Measurements from ENCODE around the gene NDUFV1. TPM values are rescaled to one million over a fixed set of nuclear protein-coding genes. Genes with fewer than 3 reads are reported as not detected.
"Not testable (repeated sequence)": the region's sequence is repeated elsewhere in the genome, so short reads cannot be mapped to it uniquely, and the experiment has no call there.

Gene NDUFV1
- total and polyA plus RNA-seq, 9 of the 15 experiments (the other 6 are each of a cell fraction or from before 2014, with no cell fraction given): 10.8 to 423 (median 209) TPM

GRCh38 chr11:67657300-67657699 is 50.6 kb downstream of the NDUFV1 start:
- H3K9ac ChIP-seq (ENCODE audit: insufficient read depth in 1 of 2, low read depth in 2 of 2, low read length in 2 of 2): no peak overlapping the region
- DNase-seq (ENCODE audit: extremely low read depth in 1 of 4, low spot score in 3 of 4): no peak
- no peak overlapping the region for H2AFZ ChIP-seq (ENCODE audit: low read depth, low read length)
- CTCF ChIA-PET (ENCODE audit: low intra/inter-chr PET ratio): no interaction called here
- no peaks in the 10 kb centered on the region for H3K9me3 ChIP-seq (replicated peaks; ENCODE audit: control insufficient read depth, insufficient read depth, low read depth, low read length)
- intact Hi-C loops (cut with micrococcal nuclease): loop anchor here (5.0 kb wide), 1 partner anchor 80 kb away; no protein-coding TSS in a partner anchor
- POLR2A ChIA-PET: no interaction called here
- no peak overlapping the region for H3K4me3 ChIP-seq
- H3K27ac ChIP-seq (ENCODE audit: extremely low read depth, low read depth, low read length): no peak overlapping the region
- BruUV-seq (replicated peaks): no TSS peak
- H3K4me2 ChIP-seq (ENCODE audit: insufficient read depth, low read length): no peak overlapping the region
- no peak for FAIRE-seq
- no peaks in the 10 kb centered on the region for H3K36me3 ChIP-seq (ENCODE audit: control insufficient read depth, insufficient read depth, low read length)
- H3K27me3 ChIP-seq (ENCODE audit: control insufficient read depth in 2 of 2, insufficient read depth in 2 of 2, low read length in 2 of 2): peaks cover under 1 to 12% of the 10 kb centered on the region in 2 experiments; a peak in 3 of 5 replicates
- H3K9me1 ChIP-seq (ENCODE audit: control insufficient read depth, insufficient read depth, low read length): no peaks in the 10 kb centered on the region
- WGBS (ENCODE audit: insufficient coverage, low coverage, missing lambda C conversion rate): 0% methylated on average over 3 of the region's 3 CpGs
- H3K4me1 ChIP-seq (replicated peaks in 1 of 2; ENCODE audit: control insufficient read depth in 2 of 2, insufficient read depth in 2 of 2, low read length in 2 of 2): no peaks in the 10 kb centered on the region
- H4K20me1 ChIP-seq (replicated peaks; ENCODE audit: control insufficient read depth, insufficient read depth, low read length): no peaks in the 10 kb centered on the region
- H3K79me2 ChIP-seq (ENCODE audit: control insufficient read depth, insufficient read depth, low read length): no peaks in the 10 kb centered on the region
- ATAC-seq: no peak
- in situ Hi-C loops (cut with MboI): no loop called here
- TF ChIP-seq ZNF282 (CRISPR knock-in tag; IDR thresholded peaks at IDR 0.05) (no peak), CBX1 (IDR thresholded peaks at IDR 0.05; ENCODE audit: low read depth) (no peak), POLR3A (IDR thresholded peaks at IDR 0.05; ENCODE audit: borderline replicate concordance, extremely low read depth, insufficient read depth, insufficient read length) (no peak), CBX2 (IDR thresholded peaks at IDR 0.05; ENCODE audit: insufficient read depth, low read length, poor library complexity, severe bottlenecking) (peak; percentile 35), PPARD (CRISPR knock-in tag; IDR thresholded peaks at IDR 0.05) (no peak), U2AF2 (optimal IDR thresholded peaks at IDR 0.05; ENCODE audit: low read depth, low read length) (no peak), U2AF1 (optimal IDR thresholded peaks at IDR 0.05; ENCODE audit: low read depth, low read length) (no peak)

DNA sequence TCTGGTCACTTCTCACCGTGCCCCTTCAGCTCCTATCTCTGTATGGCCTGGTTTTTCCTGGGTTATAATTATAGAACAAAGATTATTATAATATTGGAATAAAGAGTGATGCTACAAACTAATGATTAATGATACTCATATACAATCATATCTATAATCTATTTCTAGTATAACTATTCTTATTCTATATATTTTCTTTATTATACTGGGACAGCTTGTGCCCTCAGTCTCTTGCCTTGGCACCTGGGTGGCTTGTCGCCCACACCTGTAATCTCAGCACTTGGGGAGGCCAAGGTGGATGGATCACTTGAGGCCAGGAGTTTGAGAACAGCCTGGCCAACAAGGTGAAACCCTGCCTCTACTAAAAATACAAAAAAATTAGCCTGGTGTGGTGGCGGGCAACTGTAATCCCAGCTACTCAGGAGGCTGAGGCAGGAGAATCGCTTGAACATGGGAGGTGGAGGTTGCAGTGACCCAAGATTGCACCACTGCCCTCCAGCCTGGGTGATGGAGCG is 53.0 kb downstream of the NDUFV1 start:
- not testable (repeated sequence) for H3K9me1 ChIP-seq (ENCODE audit: control insufficient read depth, insufficient read depth, low read length); H3K27ac ChIP-seq (ENCODE audit: extremely low read depth, low read depth, low read length); H3K4me3 ChIP-seq; H3K9me3 ChIP-seq (replicated peaks; ENCODE audit: control insufficient read depth, insufficient read depth, low read depth, low read length); BruUV-seq (replicated peaks); H4K20me1 ChIP-seq (replicated peaks; ENCODE audit: control insufficient read depth, insufficient read depth, low read length); H3K9ac ChIP-seq (ENCODE audit: insufficient read depth in 1 of 2, low read depth in 2 of 2, low read length in 2 of 2); ATAC-seq; H3K4me1 ChIP-seq (replicated peaks in 1 of 2; ENCODE audit: control insufficient read depth in 2 of 2, insufficient read depth in 2 of 2, low read length in 2 of 2); DNase-seq (ENCODE audit: extremely low read depth in 1 of 4, low spot score in 3 of 4); H3K36me3 ChIP-seq (ENCODE audit: control insufficient read depth, insufficient read depth, low read length); FAIRE-seq; H2AFZ ChIP-seq (ENCODE audit: low read depth, low read length); H3K4me2 ChIP-seq (ENCODE audit: insufficient read depth, low read length); H3K79me2 ChIP-seq (ENCODE audit: control insufficient read depth, insufficient read depth, low read length)
- intact Hi-C loops (cut with micrococcal nuclease): loop anchor here (5.0 kb wide), 1 partner anchor 82 kb away; no protein-coding TSS in a partner anchor
- in situ Hi-C loops (cut with MboI): loop anchor here (10.0 kb wide), 1 partner anchor 135 kb away; no protein-coding TSS in a partner anchor
- WGBS (ENCODE audit: insufficient coverage, low coverage, missing lambda C conversion rate): 14% methylated on average over 5 of the region's 5 CpGs
- H3K27me3 ChIP-seq (ENCODE audit: control insufficient read depth in 2 of 2, insufficient read depth in 2 of 2, low read length in 2 of 2): peaks cover 16 to 27% of the 10 kb centered on the region in 2 experiments; a peak in 3 of 5 replicates
- ChIA-PET CTCF (ENCODE audit: low intra/inter-chr PET ratio) (interaction anchor here (0.6 to 1.1 kb wide), 3 partner anchors 12 to 31 kb away, joined by 3 to 4 read pairs (median 3); no protein-coding TSS in a partner anchor), POLR2A (interaction anchor here (0.7 to 1.5 kb wide), 3 partner anchors 9 to 118 kb away, joined by 3 to 6 read pairs (median 3); partner anchors contain the start of genes ACY3 and NUDT8)
